Measurements from ENCODE around the gene DPP9. TPM values are rescaled to one million over a fixed set of nuclear protein-coding genes. Genes with fewer than 3 reads are reported as not detected.

Gene DPP9
- total RNA-seq, 6 experiments from 2014 or later = 68.4 to 82.2 (median 80.1) TPM

GRCh38 chr19:4689403-4689802 is 34.2 kb downstream of the DPP9 start:
- H3K4me1 Mint-ChIP-seq (ENCODE audit: low read depth) = peaks cover 7% of the 10 kb centered on the region
- H3K4me3 Mint-ChIP-seq = no peak overlapping the region
- TF ChIP-seq CTCF (IDR thresholded peaks at IDR 0.05) = no peak

GRCh38 chr19:4688587-4688986 is 35.1 kb downstream of the DPP9 start:
- Mint-ChIP-seq H3K27me3 (ENCODE audit: insufficient read depth) (peaks cover 1% of the 10 kb centered on the region), H3K9me3 (no peaks in the 10 kb centered on the region), H3K36me3 (ENCODE audit: low read depth) (peaks cover 22% of the 10 kb centered on the region), H3K27ac (no peak overlapping the region), H3K4me1 (ENCODE audit: low read depth) (no peaks in the 10 kb centered on the region), H3K4me3 (no peak overlapping the region)
- no peak for TF ChIP-seq CTCF (IDR thresholded peaks at IDR 0.05)
- no peak for DNase-seq

More at GRCh38 chr19:4689403-4689802, 34.2 kb downstream of the DPP9 start:
- H3K27me3 Mint-ChIP-seq (ENCODE audit: insufficient read depth) = peaks cover 7% of the 10 kb centered on the region
- H3K27ac Mint-ChIP-seq = no peak overlapping the region
- DNase-seq = no peak
- peaks cover 22% of the 10 kb centered on the region for H3K36me3 Mint-ChIP-seq (ENCODE audit: low read depth)
- peaks cover under 1% of the 10 kb centered on the region for H3K9me3 Mint-ChIP-seq

GRCh38 chr19:4687396-4687795 is 36.2 kb downstream of the DPP9 start:
- H3K36me3 Mint-ChIP-seq (ENCODE audit: low read depth) = peaks cover 18% of the 10 kb centered on the region
- H3K9me3 Mint-ChIP-seq = no peaks in the 10 kb centered on the region
- H3K4me1 Mint-ChIP-seq (ENCODE audit: low read depth) = no peaks in the 10 kb centered on the region
- no peaks in the 10 kb centered on the region; the same call in none of the 2 replicates for H3K27me3 Mint-ChIP-seq (ENCODE audit: insufficient read depth)
- DNase-seq = no peak
- H3K27ac Mint-ChIP-seq = no peak overlapping the region
- no peak for TF ChIP-seq CTCF (IDR thresholded peaks at IDR 0.05)
- no peak overlapping the region for H3K4me3 Mint-ChIP-seq

- no peak for TF ChIP-seq CTCF (IDR thresholded peaks at IDR 0.05)
- no peak for DNase-seq
- no peak overlapping the region for H3K27ac Mint-ChIP-seq
- no peaks in the 10 kb centered on the region; the same call in none of the 2 replicates for H3K27me3 Mint-ChIP-seq (ENCODE audit: insufficient read depth)
- H3K4me1 Mint-ChIP-seq (ENCODE audit: low read depth) = no peaks in the 10 kb centered on the region
- H3K9me3 Mint-ChIP-seq = no peaks in the 10 kb centered on the region
- H3K4me3 Mint-ChIP-seq = no peak overlapping the region
- H3K36me3 Mint-ChIP-seq (ENCODE audit: low read depth) = peaks cover 18% of the 10 kb centered on the region
These were observed 36.9 kb downstream of the DPP9 start for GRCh38 chr19:4686700-4687099.

- Mint-ChIP-seq H3K4me1 (ENCODE audit: low read depth) (no peaks in the 10 kb centered on the region), H3K27ac (no peak overlapping the region), H3K4me3 (no peak overlapping the region), H3K9me3 (no peaks in the 10 kb centered on the region), H3K36me3 (ENCODE audit: low read depth) (peaks cover 21% of the 10 kb centered on the region; the same call in 1 of the 2 replicates), H3K27me3 (ENCODE audit: insufficient read depth) (no peaks in the 10 kb centered on the region; the same call in 1 of the 2 replicates)
- no peak for DNase-seq
- TF ChIP-seq CTCF (IDR thresholded peaks at IDR 0.05) = no peak
These were observed 39.1 kb downstream of the DPP9 start for GRCh38 chr19:4684312-4685095.
